Spinal cord (tissue), 10 donors: ENCODE data around the gene AUTS2. TPM values are rescaled to one million over a fixed set of nuclear protein-coding genes. Genes with fewer than 3 reads are reported as not detected.
A peak's percentile ranks its signal among the peaks of the same experiment; 100 is the strongest.

Experiments used
- DNase-seq, 6 donors: peaks; one replicate each; pipeline versions ENCODE4 v3.0.0 to v3.0.0-alpha.2; 2013 to 2015; ENCODE audit warnings: low spot score in 6 of 6, low read depth in 4 of 6
- H3K27ac ChIP-seq: one replicate; pipeline ENCODE4 v1.5.1; 2013; ENCODE audit warnings: low read depth, low read length, control low read depth
- H3K27me3 ChIP-seq: one replicate; pipeline ENCODE4 v1.6.1; 2013; ENCODE audit warnings: low read length; ENCODE audit not compliant: control insufficient read depth, insufficient read depth
- H3K36me3 ChIP-seq: one replicate; pipeline ENCODE4 v1.6.1; 2013; ENCODE audit warnings: low read length; ENCODE audit not compliant: control insufficient read depth, insufficient read depth
- H3K4me1 ChIP-seq: one replicate; pipeline ENCODE4 v1.6.1; 2013; ENCODE audit warnings: low read length; ENCODE audit not compliant: control insufficient read depth, insufficient read depth
- H3K4me3 ChIP-seq: one replicate; pipeline ENCODE4 v1.5.1; 2013; ENCODE audit warnings: low read depth, low read length, control low read depth
- H3K9me3 ChIP-seq: one replicate; pipeline ENCODE4 v1.6.1; 2013; ENCODE audit warnings: low read length; ENCODE audit not compliant: control insufficient read depth, insufficient read depth
- WGBS: methylation state at CpG from one replicate; pipeline ENCODE4 v1.1.5; 2013; ENCODE audit warnings: missing lambda C conversion rate; ENCODE audit not compliant: insufficient coverage; 5-methylcytosine and 5-hydroxymethylcytosine counted together
- polyA plus RNA-seq, 2 donors: library from polyadenylated mRNA; unstranded; fragments of 120-200 nt; gene quantifications; one replicate each; pipeline ENCODE4 v1.2.1, GENCODE V29; 2013; ENCODE audit not compliant: insufficient read length in 2 of 2
- total RNA-seq, 2 donors: library from RNA; depleted of rRNA in 1 of 2; stranded (reverse); fragments of 120-200 nt in 1 of 2; fragments of >200 nt in 1 of 2; gene quantifications; one replicate each; pipeline versions ENCODE4 v1.2.3 to v1.2.4, GENCODE V29; 2013 to 2014
- donor health status: healthy.

Gene AUTS2
- total and polyA plus RNA-seq, 4 donors, result 56.2 to 214 (median 135) TPM

DNA sequence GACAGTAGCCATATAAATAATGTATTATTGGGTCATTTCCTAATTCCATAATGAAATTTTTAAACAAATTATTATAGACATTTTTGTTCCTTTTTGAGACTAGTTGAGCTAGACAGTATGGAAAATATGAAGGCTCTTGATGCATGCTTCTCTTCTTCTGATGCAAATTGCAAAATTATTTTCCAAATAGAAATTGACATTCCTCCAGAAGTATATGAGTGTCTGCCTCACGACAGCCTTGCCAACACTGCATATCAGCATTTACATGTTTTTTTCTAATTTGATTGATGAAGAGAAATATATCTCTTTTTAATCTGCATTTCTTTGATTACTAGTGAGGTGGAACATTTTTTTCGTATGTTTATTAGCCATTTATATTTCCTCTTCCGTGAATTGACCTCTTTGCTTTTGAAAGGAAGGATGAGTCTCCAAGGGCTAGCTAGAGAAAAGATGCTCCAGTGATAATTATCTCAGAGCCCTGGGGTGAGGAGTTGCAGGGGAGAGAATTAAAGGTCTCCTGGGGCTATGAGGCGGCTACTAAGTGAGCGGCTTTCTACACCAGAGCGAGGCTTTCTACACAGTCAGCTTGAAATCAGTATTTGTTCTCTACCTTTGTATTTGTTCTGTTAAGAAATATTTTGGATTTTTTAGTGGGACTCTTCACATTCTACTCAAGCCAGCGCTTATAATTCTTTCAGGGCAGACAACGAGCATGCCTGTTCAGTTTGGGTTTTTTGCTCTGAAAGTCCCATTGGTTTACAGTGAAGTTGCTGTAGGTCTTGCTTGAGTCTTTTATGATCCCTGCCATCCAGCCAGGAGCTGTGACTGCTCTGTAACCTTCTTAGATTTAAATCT lies 821.5 kb downstream of the AUTS2 start:
- Histone ChIP-seq H3K4me1 (peaks cover 22% of the 10 kb centered on the region), H3K4me3 (no peak overlapping the region), H3K9me3 (no peaks in the 10 kb centered on the region), H3K27me3 (no peaks in the 10 kb centered on the region), H3K27ac (no peak overlapping the region), H3K36me3 (no peaks in the 10 kb centered on the region)
- WGBS, result 79% methylated on average over 3 of the region's 8 CpGs
- peak in 2 of 6 donors; percentile 32 to 55 for DNase-seq

DNA sequence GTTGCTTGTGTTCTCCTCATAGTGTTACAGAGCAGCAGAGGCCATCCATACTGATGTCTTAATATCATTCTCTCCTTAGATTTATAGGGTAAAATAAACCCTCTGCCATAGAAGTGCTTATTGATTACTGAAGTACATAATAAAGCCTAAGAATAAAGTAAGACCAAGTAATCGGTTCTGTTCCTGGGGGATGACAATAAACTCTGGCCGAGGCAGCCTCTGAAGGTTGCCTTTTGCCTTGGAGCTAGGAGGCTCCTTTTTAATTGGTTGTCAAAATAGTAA lies 822.0 kb downstream of the AUTS2 start:
- DNase-seq, result no peak
- Histone ChIP-seq H3K9me3 (no peaks in the 10 kb centered on the region), H3K27me3 (no peaks in the 10 kb centered on the region), H3K27ac (no peak overlapping the region), H3K36me3 (no peaks in the 10 kb centered on the region), H3K4me3 (no peak overlapping the region), H3K4me1 (peaks cover 22% of the 10 kb centered on the region)
- 50% methylated on average over 2 of the region's 2 CpGs for WGBS

DNA sequence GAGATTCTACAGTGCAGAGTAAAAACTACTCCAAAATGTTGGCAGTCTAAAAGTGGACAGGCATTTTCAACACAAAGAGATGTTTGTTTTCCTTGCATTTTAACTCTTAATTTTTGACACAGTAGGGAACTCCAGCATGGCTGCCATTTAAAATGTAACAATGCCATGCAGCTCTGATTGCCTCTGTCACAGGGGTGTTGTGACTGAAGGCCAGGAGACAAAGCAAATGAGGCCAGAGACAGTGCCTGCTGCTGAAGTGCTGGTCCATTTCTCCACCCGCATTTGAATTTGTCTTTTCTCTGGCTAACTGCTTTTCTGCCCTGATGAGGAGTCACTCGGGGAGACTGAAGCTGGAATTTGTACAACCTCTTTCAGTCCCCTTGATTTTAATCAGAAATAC lies 823.0 kb downstream of the AUTS2 start:
- 25% methylated on average over 1 of the region's 2 CpGs for WGBS
- Histone ChIP-seq H3K36me3 (no peaks in the 10 kb centered on the region), H3K9me3 (no peaks in the 10 kb centered on the region), H3K27ac (no peak overlapping the region), H3K4me1 (peaks cover 20% of the 10 kb centered on the region), H3K27me3 (no peaks in the 10 kb centered on the region), H3K4me3 (no peak overlapping the region)
- peak in 2 of 6 donors; percentile 37 to 85 for DNase-seq

DNA sequence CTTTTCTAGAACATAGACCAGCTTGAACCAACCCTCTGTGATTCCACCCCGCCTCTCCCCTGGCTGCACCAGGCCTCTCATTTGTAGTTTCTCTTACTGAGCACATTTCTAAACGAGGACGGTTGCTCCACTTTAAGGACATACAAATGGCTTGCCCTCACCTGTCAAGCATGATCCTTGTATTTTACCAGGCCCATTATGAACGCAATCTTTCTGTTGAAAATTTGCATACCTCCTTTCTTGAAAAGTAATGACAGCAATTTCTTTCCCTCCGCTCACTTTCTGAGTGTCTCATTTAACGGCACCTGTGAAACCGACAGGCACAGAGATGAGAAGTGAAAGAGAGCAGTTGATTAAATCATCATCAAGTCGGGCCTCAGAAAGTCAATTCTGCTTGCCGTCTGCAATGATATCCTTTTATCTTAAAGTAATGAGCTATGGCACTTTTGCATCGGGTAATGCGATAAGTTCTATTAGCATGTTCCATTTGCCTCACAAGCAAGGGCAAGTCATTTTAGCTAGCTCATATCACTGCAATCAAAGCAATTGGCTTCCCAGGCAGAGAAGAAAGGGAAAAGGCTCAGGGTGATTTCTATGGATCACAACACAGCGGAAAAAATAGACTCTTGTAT lies 828.1 kb downstream of the AUTS2 start:
- WGBS, result 76% methylated on average over 8 of the region's 12 CpGs
- Histone ChIP-seq H3K4me1 (peaks cover under 1% of the 10 kb centered on the region), H3K9me3 (no peaks in the 10 kb centered on the region), H3K4me3 (no peak overlapping the region), H3K27ac (no peak overlapping the region), H3K36me3 (no peaks in the 10 kb centered on the region), H3K27me3 (no peaks in the 10 kb centered on the region)
- peak in 1 of 6 donors; percentile 83 for DNase-seq

DNA sequence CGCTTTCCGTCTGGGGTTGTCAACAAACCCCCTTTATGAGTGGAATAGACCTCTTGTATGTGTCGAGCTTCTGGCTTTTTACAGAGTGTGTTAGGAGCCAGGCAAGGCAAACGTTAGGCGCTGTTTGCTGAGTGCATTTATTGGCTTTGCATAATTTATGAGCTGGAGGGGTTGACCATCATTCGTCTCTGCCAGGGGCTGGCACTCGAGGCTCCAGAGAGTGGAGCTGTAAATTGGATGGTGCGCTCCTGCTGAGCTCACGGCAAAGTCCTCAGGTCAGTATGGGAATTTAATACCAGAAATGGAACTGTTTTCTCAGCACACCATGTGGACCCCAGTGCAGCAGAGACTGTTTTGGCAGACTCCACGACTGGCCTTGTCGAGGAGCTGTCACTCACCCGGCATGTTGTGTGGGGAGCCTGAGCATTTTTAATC lies 834.3 kb downstream of the AUTS2 start:
- WGBS, result 12% methylated on average over 12 of the region's 12 CpGs
- H3K27ac ChIP-seq, result no peak overlapping the region
- H3K36me3 ChIP-seq, result no peaks in the 10 kb centered on the region
- peaks cover 17% of the 10 kb centered on the region for H3K4me1 ChIP-seq
- H3K9me3 ChIP-seq, result no peaks in the 10 kb centered on the region
- no peak overlapping the region for H3K4me3 ChIP-seq
- no peaks in the 10 kb centered on the region for H3K27me3 ChIP-seq
- peak; percentile 49 to 96 (median 63) for DNase-seq

DNA sequence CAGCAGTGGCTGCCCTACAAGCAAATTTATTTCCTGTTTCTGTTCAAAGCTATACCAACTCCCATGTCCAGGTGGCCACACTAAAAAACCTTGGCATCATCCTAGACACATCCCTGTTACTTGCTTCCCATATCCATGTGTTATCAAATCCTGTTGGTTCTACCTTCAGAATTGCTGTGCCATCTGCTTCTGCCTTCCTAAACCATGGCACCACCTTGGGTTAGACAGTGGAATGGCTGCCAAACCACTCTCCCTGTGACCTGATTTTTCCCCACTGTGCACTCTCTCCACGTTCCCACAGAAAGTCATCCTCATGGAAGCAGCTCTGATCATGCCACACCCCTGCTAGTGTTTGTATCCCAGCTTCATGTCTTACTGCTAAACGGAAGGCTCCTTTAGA lies 836.1 kb downstream of the AUTS2 start:
- DNase-seq, result no peak
- Histone ChIP-seq H3K27me3 (no peaks in the 10 kb centered on the region), H3K4me3 (no peak overlapping the region), H3K4me1 (peaks cover 17% of the 10 kb centered on the region), H3K27ac (no peak overlapping the region), H3K36me3 (no peaks in the 10 kb centered on the region), H3K9me3 (no peaks in the 10 kb centered on the region)
- 67% methylated on average over 1 of the region's 2 CpGs for WGBS

DNA sequence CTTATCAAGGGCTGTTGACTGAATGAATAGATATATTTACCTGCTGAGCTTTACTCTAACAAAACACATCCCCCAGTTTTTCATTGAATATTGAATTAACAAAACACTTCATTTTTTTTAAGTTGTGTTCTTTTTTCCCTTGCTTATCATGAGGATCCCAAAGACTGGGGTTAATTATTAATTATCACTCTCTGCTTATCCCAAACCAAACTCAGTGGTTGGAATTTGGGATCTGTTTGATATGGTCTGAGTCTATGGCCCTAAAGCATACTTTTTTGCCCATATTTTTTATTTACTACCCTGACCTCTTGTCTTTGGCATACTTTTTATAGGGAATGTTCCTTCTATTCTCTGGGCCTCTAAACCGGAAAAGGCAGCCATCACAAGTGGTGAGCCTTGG lies 836.5 kb downstream of the AUTS2 start:
- WGBS, result 100% methylated on average over 1 of the region's 1 CpG
- no peak for DNase-seq
- no peaks in the 10 kb centered on the region for H3K27me3 ChIP-seq
- H3K36me3 ChIP-seq, result no peaks in the 10 kb centered on the region
- H3K4me3 ChIP-seq, result no peak overlapping the region
- no peaks in the 10 kb centered on the region for H3K9me3 ChIP-seq
- peaks cover 17% of the 10 kb centered on the region for H3K4me1 ChIP-seq
- H3K27ac ChIP-seq, result no peak overlapping the region

DNA sequence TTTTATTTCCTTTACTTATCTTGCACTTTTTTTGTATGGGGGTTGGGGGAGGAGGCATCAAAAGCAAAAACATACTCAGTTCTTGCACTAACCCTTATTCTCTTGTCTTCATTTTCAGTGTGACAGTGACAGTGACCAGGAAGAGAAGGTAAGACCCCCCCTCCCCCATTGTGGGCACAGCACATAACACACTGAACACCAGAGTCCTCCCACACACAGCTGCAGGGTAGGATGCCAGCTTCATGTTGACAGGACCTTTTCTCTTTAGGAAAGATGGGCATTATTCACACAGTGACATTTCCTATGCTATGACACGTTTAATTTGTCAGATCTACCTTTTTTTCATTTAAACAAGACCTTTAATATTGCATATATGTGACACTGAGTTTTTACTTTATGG lies 837.4 kb downstream of the AUTS2 start:
- H3K27me3 ChIP-seq, result no peaks in the 10 kb centered on the region
- DNase-seq, result no peak
- H3K4me1 ChIP-seq, result peaks cover 17% of the 10 kb centered on the region
- H3K9me3 ChIP-seq, result no peaks in the 10 kb centered on the region
- H3K4me3 ChIP-seq, result no peak overlapping the region
- H3K27ac ChIP-seq, result no peak overlapping the region
- WGBS, result no CpG with 5 or more reads among the region's 1 CpG
- no peaks in the 10 kb centered on the region for H3K36me3 ChIP-seq

DNA sequence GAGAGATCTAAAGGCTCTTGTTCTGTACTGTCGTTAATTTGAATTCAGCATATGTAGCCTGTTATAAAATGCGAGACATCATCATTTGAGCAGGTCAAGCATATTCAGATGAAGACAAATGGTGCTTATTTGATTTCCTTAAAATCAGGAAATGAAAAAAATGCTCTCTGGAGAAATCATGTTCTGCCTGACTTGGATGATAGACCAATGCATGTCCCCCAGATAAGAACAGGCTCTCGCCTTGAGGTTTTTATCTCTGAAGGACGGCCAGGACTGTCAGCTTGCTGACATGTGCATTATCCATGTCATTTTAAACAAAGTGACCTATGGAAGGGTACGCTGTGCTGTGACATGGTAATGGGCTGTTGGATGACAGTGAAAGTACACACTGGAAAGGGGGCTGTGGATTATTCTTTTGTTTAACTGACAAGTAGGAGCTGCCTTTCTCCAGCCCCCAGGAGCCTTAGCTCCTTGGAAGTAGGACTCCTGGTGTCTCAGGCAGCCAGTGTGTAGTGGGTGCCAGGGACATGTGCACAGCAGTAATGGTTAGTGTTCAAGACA lies 838.6 kb downstream of the AUTS2 start:
- Histone ChIP-seq H3K36me3 (no peaks in the 10 kb centered on the region), H3K27ac (no peak overlapping the region), H3K4me1 (peaks cover 11% of the 10 kb centered on the region), H3K27me3 (no peaks in the 10 kb centered on the region), H3K4me3 (no peak overlapping the region), H3K9me3 (no peaks in the 10 kb centered on the region)
- WGBS, result 83% methylated on average over 4 of the region's 5 CpGs
- peak in 1 of 6 donors; percentile 40 for DNase-seq

DNA sequence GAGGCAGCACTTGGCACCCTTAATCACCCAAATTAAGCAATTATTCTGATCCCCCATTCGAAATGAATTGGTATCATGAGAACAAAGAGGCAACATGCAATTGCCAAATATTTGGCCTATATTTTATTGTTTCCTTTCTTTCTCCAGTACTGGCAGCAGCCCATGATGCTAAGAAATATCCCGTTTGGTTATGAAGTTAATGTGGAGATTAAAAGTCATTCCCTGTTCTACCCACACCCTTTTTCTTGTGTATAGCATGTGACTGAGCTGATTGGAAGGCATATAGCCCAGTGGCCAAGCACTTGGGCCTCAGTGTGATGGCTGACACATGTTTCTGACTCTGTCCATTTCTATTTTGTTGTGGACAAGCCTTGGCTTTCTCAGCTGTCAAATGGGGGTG lies 841.4 kb downstream of the AUTS2 start:
- no peak for DNase-seq

More for the DNA sequence above, 841.4 kb downstream of the AUTS2 start:
- H3K27ac ChIP-seq, result no peak overlapping the region
- H3K4me3 ChIP-seq, result no peak overlapping the region
- H3K4me1 ChIP-seq, result no peaks in the 10 kb centered on the region
- no peaks in the 10 kb centered on the region for H3K27me3 ChIP-seq
- H3K36me3 ChIP-seq, result no peaks in the 10 kb centered on the region
- WGBS, result no CpG with 5 or more reads among the region's 2 CpGs
- no peaks in the 10 kb centered on the region for H3K9me3 ChIP-seq
